Endothelial cell of umbilical vein (primary cell): ENCODE data around the gene SERBP1. TPM values are rescaled to one million over a fixed set of nuclear protein-coding genes. Genes with fewer than 3 reads are reported as not detected.

Experiments used
- BruUV-seq: library from RNA; stranded (reverse); fragments of 400-500 nt; replicated peaks from 2 replicates; lab custom pipeline; 2021; lab: Mats Ljungman, UMichigan
- CTCF ChIA-PET: fragments of 300-600, 350-600 bp; sonication (Branson Sonifier 250); formaldehyde crosslinking; loops from one replicate; lab custom pipeline; 2021; ENCODE audit warnings: antibody characterized with exemption, inconsistent platforms; lab: Charles Lee
- POLR2A ChIA-PET: fragments of 300-600, 350-600 bp; sonication (Branson Sonifier 250); formaldehyde crosslinking; loops from one replicate; lab custom pipeline; 2021; ENCODE audit warnings: antibody characterized with exemption, inconsistent platforms; lab: Charles Lee
- DNase-seq: peaks from one replicate; pipeline ENCODE4 v3.0.0-alpha.2; 2011; ENCODE audit warnings: low read depth, low spot score
- FAIRE-seq: peaks from 2 replicates; lab custom pipeline; 2011; peaks lifted over from hg19 to GRCh38; lab: Jason Lieb, UNC
- H2AFZ ChIP-seq: 2 replicates; pipeline ENCODE4 v1.6.0; 2012; ENCODE audit warnings: low read depth, low read length, control low read depth, inconsistent platforms
- H3K27ac ChIP-seq: 2 replicates; pipeline ENCODE4 v1.5.1; 2011; ENCODE audit warnings: low read depth, mild to moderate bottlenecking, control low read depth, low read length, moderate library complexity; ENCODE audit not compliant: insufficient read depth
- H3K27me3 ChIP-seq, 2 experiments: 2 replicates each; pipeline versions ENCODE4 v1.6.0 to v1.6.1; 2011; ENCODE audit warnings: low read length in 2 of 2, mixed read lengths in 1 of 2; ENCODE audit not compliant: control insufficient read depth in 2 of 2, insufficient read depth in 2 of 2
- H3K36me3 ChIP-seq, 2 experiments: 2 replicates in 1 of 2; 3 replicates in 1 of 2; pipeline ENCODE4 v1.5.1; 2011; ENCODE audit warnings: low read length in 2 of 2, mild to moderate bottlenecking in 1 of 2, moderate library complexity in 1 of 2; ENCODE audit not compliant: control insufficient read depth in 2 of 2, insufficient read depth in 2 of 2; ENCODE audit errors: extremely low read depth in 1 of 2
- H3K4me1 ChIP-seq: 3 replicates; pipeline ENCODE4 v1.5.1; 2011; ENCODE audit warnings: mild to moderate bottlenecking, low read length; ENCODE audit not compliant: control insufficient read depth, insufficient read depth; ENCODE audit errors: extremely low read depth
- H3K4me2 ChIP-seq: 2 replicates; pipeline ENCODE4 v1.6.1; 2011; ENCODE audit warnings: low read length, control low read depth, mixed read lengths; ENCODE audit not compliant: insufficient read depth
- H3K4me3 ChIP-seq, 3 experiments: fragments of 200-600 bp in 1 of 3; sonication (generic), shearing (Covaris generic) in 1 of 3; replicated peaks in 1 of 3; 2 replicates each; pipeline ENCODE4 v1.5.1; 2011 to 2016; ENCODE audit warnings: control low read depth in 3 of 3, low read length in 3 of 3, mild to moderate bottlenecking in 2 of 3, inconsistent platforms in 1 of 3, low read depth in 1 of 3, moderate library complexity in 1 of 3; ENCODE audit not compliant: insufficient read depth in 1 of 3
- H3K79me2 ChIP-seq: 2 replicates; pipeline ENCODE4 v1.6.0; 2012; ENCODE audit warnings: low read length, inconsistent platforms; ENCODE audit not compliant: control insufficient read depth, insufficient read depth
- H3K9ac ChIP-seq: replicated peaks from 2 replicates; pipeline ENCODE3; 2011; ENCODE audit warnings: low read length, control low read depth; ENCODE audit not compliant: insufficient read depth; ENCODE audit errors: extremely low read depth
- H3K9me1 ChIP-seq: replicated peaks from 3 replicates; pipeline ENCODE4 v1.6.0; 2011; ENCODE audit warnings: mild to moderate bottlenecking, low read length; ENCODE audit not compliant: control insufficient read depth, insufficient read depth; ENCODE audit errors: extremely low read depth
- H3K9me3 ChIP-seq: replicated peaks from 2 replicates; pipeline ENCODE4 v1.5.1; 2012; ENCODE audit warnings: low read length, inconsistent platforms; ENCODE audit not compliant: control insufficient read depth, insufficient read depth
- H4K20me1 ChIP-seq: replicated peaks from 2 replicates; pipeline ENCODE3; 2011; ENCODE audit warnings: mild to moderate bottlenecking, low read length; ENCODE audit not compliant: control insufficient read depth, insufficient read depth; ENCODE audit errors: extremely low read depth
- EZH2 ChIP-seq: IDR thresholded peaks from 2 replicates; pipeline ENCODE4 v1.6.1; 2012; ENCODE audit warnings: borderline replicate concordance, low read depth, mild to moderate bottlenecking, moderate library complexity, low read length, inconsistent platforms; ENCODE audit not compliant: severe bottlenecking
- FOS ChIP-seq: IDR thresholded peaks from 2 replicates; pipeline ENCODE4 v1.6.1; 2011; ENCODE audit warnings: mild to moderate bottlenecking, low read length, moderate library complexity, borderline replicate concordance; ENCODE audit not compliant: insufficient read depth
- GATA2 ChIP-seq: IDR thresholded peaks from 2 replicates; pipeline ENCODE4 v1.7.0; 2011; ENCODE audit warnings: low read depth, mild to moderate bottlenecking, moderate library complexity, mixed read lengths, low read length; ENCODE audit not compliant: insufficient read length, insufficient read depth
- JUN ChIP-seq: IDR thresholded peaks from 2 replicates; pipeline ENCODE4 v1.6.1; 2011; ENCODE audit warnings: borderline replicate concordance, low read depth; ENCODE audit not compliant: insufficient read length, insufficient read depth
- MYC ChIP-seq: IDR thresholded peaks from one replicate; pipeline ENCODE4 v1.6.1; 2011; ENCODE audit warnings: mild to moderate bottlenecking, low read depth, low read length
- POLR2A ChIP-seq: IDR thresholded peaks from 2 replicates; pipeline ENCODE4 v1.6.1; 2012; ENCODE audit warnings: low read depth, mild to moderate bottlenecking, control low read depth, low read length
- POLR2AphosphoS5 ChIP-seq: IDR thresholded peaks from 2 replicates; pipeline ENCODE4 v1.6.1; 2012; ENCODE audit warnings: low read depth, mild to moderate bottlenecking, control low read depth, low read length, moderate library complexity; ENCODE audit not compliant: insufficient read depth
- dilution Hi-C: fragments of 300-500 bp; cut with MboI; formaldehyde crosslinking; loops from one replicate; pipeline ENCODE4 v1.15.0; 2019; ENCODE audit warnings: low sequenced_read_pairs; ENCODE audit not compliant: extremely low pct_ligation_motif_present
- intact Hi-C: fragments of 100-400 bp; cut with micrococcal nuclease; formaldehyde crosslinking; loops from one replicate; pipeline ENCODE4 v1.10.0; 2022
- polyA plus RNA-seq, 4 experiments: library from polyadenylated mRNA; depleted of rRNA in 3 of 4; stranded (reverse) in 3 of 4; unstranded in 1 of 4; fragments of >200 nt; gene quantifications; 2 replicates each; pipeline versions ENCODE4 v1.2.1 to v1.2.3, GENCODE V29; 2011 to 2012; ENCODE audit warnings: missing spikeins in 1 of 4
- total RNA-seq: library from RNA; stranded (reverse); gene quantifications from 2 replicates; pipeline ENCODE4 v1.2.3, GENCODE V29; 2021
- TF ChIP-seq, protein P1 (sequence below), 2 donors: IDR thresholded peaks; 1 replicate in 1 of 2; 2 replicates in 1 of 2; pipeline ENCODE4 v1.5.1; 2011; ENCODE audit warnings: low read length in 2 of 2, mild to moderate bottlenecking in 2 of 2, moderate library complexity in 2 of 2, control low read depth in 1 of 2, inconsistent platforms in 1 of 2, low read depth in 1 of 2; ENCODE audit not compliant: insufficient read depth in 1 of 2; ENCODE audit errors: extremely low read depth in 1 of 2
- TF ChIP-seq, protein P2 (sequence below): IDR thresholded peaks from 2 replicates; pipeline ENCODE4 v1.6.1; 2011; ENCODE audit not compliant: insufficient read depth, insufficient read length

SERBP1 gene
- total and polyA plus RNA-seq, 2 donors (not counting 3 experiments of a cell fraction or from before 2014, with no cell fraction given): 145 to 293 TPM

DNA sequence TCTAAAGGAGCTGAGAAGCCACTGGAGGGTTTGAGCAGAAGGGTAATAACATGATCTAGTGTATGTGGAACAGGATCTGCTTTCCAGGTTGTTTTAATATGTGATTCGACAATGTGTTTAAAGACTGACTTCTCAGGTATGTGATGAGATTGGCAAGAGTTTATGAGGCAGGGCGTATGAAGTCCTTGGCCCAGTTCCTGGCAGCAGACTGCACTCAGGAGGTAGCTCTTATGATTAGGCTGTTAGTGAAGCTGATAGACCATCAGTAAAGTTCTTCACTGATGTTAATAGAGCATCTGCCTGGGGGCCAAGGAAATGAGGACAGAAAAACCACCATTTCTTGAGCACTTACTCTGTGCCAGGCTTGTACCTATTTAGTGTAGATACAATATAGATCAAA is 41.9 kb upstream of the SERBP1 start:
- dilution Hi-C loops: no loop called here
- ChIA-PET POLR2A (no interaction called here), CTCF (interaction anchor here (1.2 kb wide), 1 partner anchor 9 kb away, joined by 4 read pairs; no protein-coding TSS in a partner anchor)

More for the DNA sequence above, 41.9 kb upstream of the SERBP1 start:
- H3K4me2 ChIP-seq: no peak overlapping the region
- H3K9me1 ChIP-seq: no peaks in the 10 kb centered on the region
- FAIRE-seq: no peak
- intact Hi-C loops: no loop called here
- no peaks in the 10 kb centered on the region for H3K79me2 ChIP-seq
- no peak overlapping the region for H2AFZ ChIP-seq
- no peak overlapping the region for H3K4me3 ChIP-seq
- H3K9ac ChIP-seq: no peak overlapping the region
- BruUV-seq: no TSS peak
- no peak for DNase-seq
- no peaks in the 10 kb centered on the region for H4K20me1 ChIP-seq
- no peak overlapping the region for H3K27ac ChIP-seq
- no peak for TF ChIP-seq POLR2A
- TF ChIP-seq POLR2AphosphoS5: no peak
- no peak for TF ChIP-seq EZH2
- TF ChIP-seq FOS: no peak
- TF ChIP-seq, protein P1, sequence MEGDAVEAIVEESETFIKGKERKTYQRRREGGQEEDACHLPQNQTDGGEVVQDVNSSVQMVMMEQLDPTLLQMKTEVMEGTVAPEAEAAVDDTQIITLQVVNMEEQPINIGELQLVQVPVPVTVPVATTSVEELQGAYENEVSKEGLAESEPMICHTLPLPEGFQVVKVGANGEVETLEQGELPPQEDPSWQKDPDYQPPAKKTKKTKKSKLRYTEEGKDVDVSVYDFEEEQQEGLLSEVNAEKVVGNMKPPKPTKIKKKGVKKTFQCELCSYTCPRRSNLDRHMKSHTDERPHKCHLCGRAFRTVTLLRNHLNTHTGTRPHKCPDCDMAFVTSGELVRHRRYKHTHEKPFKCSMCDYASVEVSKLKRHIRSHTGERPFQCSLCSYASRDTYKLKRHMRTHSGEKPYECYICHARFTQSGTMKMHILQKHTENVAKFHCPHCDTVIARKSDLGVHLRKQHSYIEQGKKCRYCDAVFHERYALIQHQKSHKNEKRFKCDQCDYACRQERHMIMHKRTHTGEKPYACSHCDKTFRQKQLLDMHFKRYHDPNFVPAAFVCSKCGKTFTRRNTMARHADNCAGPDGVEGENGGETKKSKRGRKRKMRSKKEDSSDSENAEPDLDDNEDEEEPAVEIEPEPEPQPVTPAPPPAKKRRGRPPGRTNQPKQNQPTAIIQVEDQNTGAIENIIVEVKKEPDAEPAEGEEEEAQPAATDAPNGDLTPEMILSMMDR (IDR thresholded peaks at IDR 0.05; ENCODE audit: extremely low read depth in 1 of 2, insufficient read depth in 1 of 2, low read depth in 1 of 2, low read length in 2 of 2): no peak
- TF ChIP-seq, protein P2, sequence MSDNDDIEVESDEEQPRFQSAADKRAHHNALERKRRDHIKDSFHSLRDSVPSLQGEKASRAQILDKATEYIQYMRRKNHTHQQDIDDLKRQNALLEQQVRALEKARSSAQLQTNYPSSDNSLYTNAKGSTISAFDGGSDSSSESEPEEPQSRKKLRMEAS: no peak
- no peak for TF ChIP-seq MYC
- TF ChIP-seq JUN: no peak
- no peak for TF ChIP-seq GATA2
- no peaks in the 10 kb centered on the region for H3K36me3 ChIP-seq
- H3K9me3 ChIP-seq: no peaks in the 10 kb centered on the region
- peaks cover 25% of the 10 kb centered on the region for H3K4me1 ChIP-seq
- peaks cover 0 to 2% of the 10 kb centered on the region in 2 experiments for H3K27me3 ChIP-seq
